Natural killer cell (primary cell): ENCODE data around the gene ZNF71. TPM values are rescaled to one million over a fixed set of nuclear protein-coding genes. Genes with fewer than 3 reads are reported as not detected.

Source experiments
- ATAC-seq, 3 donors: fragments of 150-1000 bp in 2 of 3; fragments of 200-7000 bp in 1 of 3; cut with Tn5 transposase; 1 replicate in 1 of 3; 2 replicates in 2 of 3; pipeline ENCODE4 v1.10.0; 2021; ENCODE audit warnings: mild to moderate bottlenecking in 2 of 3, moderate library complexity in 2 of 3
- DNase-seq, 2 donors: peaks; one replicate each; pipeline versions ENCODE4 v3.0.0 to v3.0.0-alpha.2; 2013 to 2021; ENCODE audit warnings: mixed read lengths in 1 of 2
- H3K27ac ChIP-seq: one replicate; pipeline ENCODE4 v1.5.1; 2013; ENCODE audit warnings: mild to moderate bottlenecking, low read length
- H3K27me3 ChIP-seq: one replicate; pipeline ENCODE4 v1.6.1; 2013; ENCODE audit warnings: low read length; ENCODE audit not compliant: control insufficient read depth, insufficient read depth
- H3K36me3 ChIP-seq: one replicate; pipeline ENCODE4 v1.6.1; 2013; ENCODE audit warnings: low read length; ENCODE audit not compliant: control insufficient read depth, insufficient read depth
- H3K4me1 ChIP-seq: one replicate; pipeline ENCODE4 v1.6.1; 2013; ENCODE audit warnings: low read length; ENCODE audit not compliant: control insufficient read depth, insufficient read depth
- H3K4me3 ChIP-seq: one replicate; pipeline ENCODE4 v1.5.1; 2013; ENCODE audit warnings: low read length
- H3K9me3 ChIP-seq: one replicate; pipeline ENCODE4 v1.6.1; 2013; ENCODE audit warnings: low read length; ENCODE audit not compliant: control insufficient read depth, insufficient read depth
- H3K27ac Mint-ChIP-seq, 2 donors: one replicate each; pipeline ENCODE4 v1.8.0; 2022; ENCODE audit warnings: mild to moderate bottlenecking in 2 of 2, mixed read lengths in 2 of 2, moderate library complexity in 1 of 2
- H3K27me3 Mint-ChIP-seq, 2 donors: one replicate each; pipeline ENCODE4 v1.8.0; 2022; ENCODE audit warnings: low read depth in 2 of 2, mixed read lengths in 2 of 2
- H3K36me3 Mint-ChIP-seq: one replicate; pipeline ENCODE4 v1.8.0; 2022; ENCODE audit warnings: mixed read lengths
- H3K4me1 Mint-ChIP-seq, 2 donors: one replicate each; pipeline ENCODE4 v1.8.0; 2022; ENCODE audit warnings: mixed read lengths in 2 of 2
- H3K4me3 Mint-ChIP-seq: one replicate; pipeline ENCODE4 v1.8.0; 2022; ENCODE audit warnings: mild to moderate bottlenecking, moderate library complexity, mixed read lengths
- H3K9me3 Mint-ChIP-seq, 2 donors: one replicate each; pipeline ENCODE4 v1.8.0; 2022; ENCODE audit warnings: mixed read lengths in 2 of 2
- WGBS: methylation state at CpG from one replicate; pipeline ENCODE4 v1.1.7; 2013; ENCODE audit warnings: missing lambda C conversion rate; ENCODE audit not compliant: insufficient coverage; 5-methylcytosine and 5-hydroxymethylcytosine counted together
- intact Hi-C: fragments of 100-400 bp; cut with micrococcal nuclease; formaldehyde crosslinking; loops from one replicate; pipeline ENCODE4 v1.14.2; 2022
- total RNA-seq, 4 donors: library from RNA; stranded (reverse); fragments of 120-200 nt in 1 of 4; gene quantifications; one replicate each; pipeline versions ENCODE4 v1.2.3 to v1.2.4, GENCODE V29; 2013 to 2022
- TF ChIP-seq, protein P1 (sequence below): fragments of 200-600 bp; IDR thresholded peaks from one replicate; pipeline ENCODE4 v1.8.0; 2022; ENCODE audit warnings: antibody characterized with exemption

The ZNF71 gene
- total RNA-seq, 3 donors from 2014 or later (not counting 1 experiment from before 2014, with no cell fraction given), result 5.0 to 7.4 (median 7.2) TPM

- peaks cover 5 to 9% of the 10 kb centered on the region in 2 donors for H3K4me1 Mint-ChIP-seq
- Histone ChIP-seq H3K4me3 (no peak overlapping the region), H3K36me3 (peaks cover under 1% of the 10 kb centered on the region), H3K27me3 (no peaks in the 10 kb centered on the region), H3K27ac (no peak overlapping the region), H3K4me1 (no peaks in the 10 kb centered on the region), H3K9me3 (peaks cover 91% of the 10 kb centered on the region)
- DNase-seq, result no peak
- H3K36me3 Mint-ChIP-seq, result peaks cover 47% of the 10 kb centered on the region
- no peak for ATAC-seq
- TF ChIP-seq, protein P1, sequence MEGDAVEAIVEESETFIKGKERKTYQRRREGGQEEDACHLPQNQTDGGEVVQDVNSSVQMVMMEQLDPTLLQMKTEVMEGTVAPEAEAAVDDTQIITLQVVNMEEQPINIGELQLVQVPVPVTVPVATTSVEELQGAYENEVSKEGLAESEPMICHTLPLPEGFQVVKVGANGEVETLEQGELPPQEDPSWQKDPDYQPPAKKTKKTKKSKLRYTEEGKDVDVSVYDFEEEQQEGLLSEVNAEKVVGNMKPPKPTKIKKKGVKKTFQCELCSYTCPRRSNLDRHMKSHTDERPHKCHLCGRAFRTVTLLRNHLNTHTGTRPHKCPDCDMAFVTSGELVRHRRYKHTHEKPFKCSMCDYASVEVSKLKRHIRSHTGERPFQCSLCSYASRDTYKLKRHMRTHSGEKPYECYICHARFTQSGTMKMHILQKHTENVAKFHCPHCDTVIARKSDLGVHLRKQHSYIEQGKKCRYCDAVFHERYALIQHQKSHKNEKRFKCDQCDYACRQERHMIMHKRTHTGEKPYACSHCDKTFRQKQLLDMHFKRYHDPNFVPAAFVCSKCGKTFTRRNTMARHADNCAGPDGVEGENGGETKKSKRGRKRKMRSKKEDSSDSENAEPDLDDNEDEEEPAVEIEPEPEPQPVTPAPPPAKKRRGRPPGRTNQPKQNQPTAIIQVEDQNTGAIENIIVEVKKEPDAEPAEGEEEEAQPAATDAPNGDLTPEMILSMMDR, result no peak
- WGBS, result 82% methylated on average over 8 of the region's 8 CpGs
- no peak overlapping the region for H3K4me3 Mint-ChIP-seq
- peaks cover 6 to 11% of the 10 kb centered on the region in 2 donors for H3K9me3 Mint-ChIP-seq
- H3K27me3 Mint-ChIP-seq, result no peaks in the 10 kb centered on the region
- H3K27ac Mint-ChIP-seq, result no peak overlapping the region
- intact Hi-C loops, result no loop called here
Observed at GRCh38 chr19:56619121-56619520, 24.0 kb downstream of the ZNF71 start.

DNA sequence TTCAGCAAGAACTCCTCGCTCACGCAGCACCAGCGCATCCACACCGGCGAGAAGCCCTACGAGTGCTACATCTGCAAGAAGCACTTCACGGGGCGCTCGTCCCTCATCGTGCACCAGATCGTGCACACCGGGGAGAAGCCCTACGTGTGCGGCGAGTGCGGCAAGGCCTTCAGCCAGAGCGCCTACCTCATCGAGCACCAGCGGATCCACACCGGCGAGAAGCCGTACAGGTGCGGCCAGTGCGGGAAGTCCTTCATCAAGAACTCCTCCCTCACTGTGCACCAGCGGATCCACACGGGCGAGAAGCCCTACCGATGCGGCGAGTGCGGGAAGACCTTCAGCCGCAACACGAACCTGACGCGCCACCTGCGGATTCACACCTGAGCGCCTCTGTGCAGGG, 27.3 kb downstream of the ZNF71 start:
- H3K36me3 ChIP-seq, result peaks cover 3% of the 10 kb centered on the region
- TF ChIP-seq, protein P1, result no peak
- no peak overlapping the region for H3K4me3 Mint-ChIP-seq

DNA sequence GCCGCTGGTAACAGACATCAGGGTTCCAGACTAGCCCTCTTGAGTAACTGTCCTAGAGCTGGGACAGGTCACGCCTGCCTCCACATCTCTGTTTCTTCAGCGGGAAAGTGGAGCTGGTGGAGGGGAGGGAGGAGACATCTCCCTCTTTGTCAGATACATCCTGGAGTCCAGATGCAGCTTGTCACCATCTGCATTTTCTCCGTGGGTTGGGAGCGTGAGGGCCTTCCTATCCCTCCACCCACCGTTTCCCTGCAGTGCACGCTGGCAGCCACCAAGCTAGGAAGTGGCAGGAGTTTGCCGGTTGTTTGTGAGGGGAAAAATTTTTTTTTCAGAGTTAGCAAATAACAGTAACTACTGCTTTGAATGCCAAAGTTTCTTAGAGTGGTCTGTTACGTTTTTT, 27.9 kb downstream of the ZNF71 start:
- WGBS, result 95% methylated on average over 9 of the region's 9 CpGs
- peaks cover 0 to 4% of the 10 kb centered on the region in 2 donors for H3K4me1 Mint-ChIP-seq
- Histone ChIP-seq H3K4me3 (no peak overlapping the region), H3K9me3 (peaks cover 99% of the 10 kb centered on the region), H3K27ac (no peak overlapping the region), H3K27me3 (no peaks in the 10 kb centered on the region), H3K4me1 (no peaks in the 10 kb centered on the region), H3K36me3 (peaks cover 3% of the 10 kb centered on the region)
- H3K9me3 Mint-ChIP-seq, result peaks cover 5 to 7% of the 10 kb centered on the region in 2 donors
- H3K27me3 Mint-ChIP-seq, result no peaks in the 10 kb centered on the region
- TF ChIP-seq, protein P1, result no peak
- intact Hi-C loops, result no loop called here
- DNase-seq, result no peak
- no peak overlapping the region for H3K27ac Mint-ChIP-seq
- H3K36me3 Mint-ChIP-seq, result peaks cover 9% of the 10 kb centered on the region
- no peak for ATAC-seq
- H3K4me3 Mint-ChIP-seq, result no peak overlapping the region

More for the DNA sequence above, 27.3 kb downstream of the ZNF71 start:
- peaks cover 0 to 4% of the 10 kb centered on the region in 2 donors for H3K4me1 Mint-ChIP-seq
- H3K27ac Mint-ChIP-seq, result no peak overlapping the region
- DNase-seq (no peak), ATAC-seq (no peak)
- peaks cover 5 to 7% of the 10 kb centered on the region in 2 donors for H3K9me3 Mint-ChIP-seq
- H3K4me3 ChIP-seq, result no peak overlapping the region
- no peaks in the 10 kb centered on the region for H3K27me3 ChIP-seq
- peaks cover 16% of the 10 kb centered on the region for H3K36me3 Mint-ChIP-seq
- intact Hi-C loops, result no loop called here
- no peak overlapping the region for H3K27ac ChIP-seq
- peaks cover 99% of the 10 kb centered on the region for H3K9me3 ChIP-seq
- no peaks in the 10 kb centered on the region for H3K4me1 ChIP-seq
- 98% methylated on average over 37 of the region's 37 CpGs for WGBS
- no peaks in the 10 kb centered on the region for H3K27me3 Mint-ChIP-seq

DNA sequence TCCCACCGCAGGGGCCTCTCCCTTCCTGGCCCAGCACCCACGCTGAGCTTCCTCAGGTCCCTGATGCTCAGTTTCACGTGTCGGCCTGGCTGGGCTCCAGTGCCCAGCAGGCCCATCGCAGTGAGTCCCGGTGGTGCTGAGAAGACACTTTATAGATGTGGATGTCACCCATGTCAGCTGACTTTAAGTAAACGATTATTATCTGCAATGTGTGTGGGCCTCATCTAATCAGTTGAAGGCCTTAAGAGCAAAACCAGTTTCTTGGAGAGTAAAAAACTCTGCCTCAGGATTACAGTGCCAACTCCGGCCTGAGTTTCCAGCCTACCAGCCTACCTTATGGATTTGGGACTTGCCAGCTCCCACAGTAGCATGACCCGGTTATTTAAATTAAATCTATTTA, 30.6 kb downstream of the ZNF71 start:
- DNase-seq (no peak), ATAC-seq (no peak)
- WGBS, result 96% methylated on average over 8 of the region's 9 CpGs
- TF ChIP-seq, protein P1, result no peak
- no peak overlapping the region for H3K4me3 ChIP-seq
- peaks cover 10 to 16% of the 10 kb centered on the region in 2 donors for H3K9me3 Mint-ChIP-seq
- intact Hi-C loops, result no loop called here
- no peaks in the 10 kb centered on the region for H3K4me1 Mint-ChIP-seq
- no peaks in the 10 kb centered on the region for H3K4me1 ChIP-seq
- H3K27ac Mint-ChIP-seq, result no peak overlapping the region
- H3K27ac ChIP-seq, result no peak overlapping the region
- H3K27me3 Mint-ChIP-seq, result no peaks in the 10 kb centered on the region
- peaks cover 98% of the 10 kb centered on the region for H3K9me3 ChIP-seq
- H3K27me3 ChIP-seq, result no peaks in the 10 kb centered on the region
- peaks cover 3% of the 10 kb centered on the region for H3K36me3 ChIP-seq
- peaks cover 7% of the 10 kb centered on the region for H3K36me3 Mint-ChIP-seq
- no peak overlapping the region for H3K4me3 Mint-ChIP-seq
